Upper lobe of left lung (tissue), 4 donors: ENCODE results near the gene KRT82.

Experiments
- POLR2A ChIP-seq, 4 donors: fragments of 450-650 bp; IDR thresholded peaks; one replicate each; pipeline ENCODE4 v1.5.1; 2016 to 2017; ENCODE audit warnings: antibody characterized with exemption in 4 of 4, mild to moderate bottlenecking in 2 of 4
- TF ChIP-seq, protein P1 (sequence below), 6 experiments: fragments of 450-650 bp in 4 of 6; fragments of 200-600 bp in 2 of 6; sonication (generic) in 2 of 6; IDR thresholded peaks; one replicate each; pipeline ENCODE4 v1.5.1; 2016 to 2019; ENCODE audit warnings: antibody characterized with exemption in 6 of 6

DNA sequence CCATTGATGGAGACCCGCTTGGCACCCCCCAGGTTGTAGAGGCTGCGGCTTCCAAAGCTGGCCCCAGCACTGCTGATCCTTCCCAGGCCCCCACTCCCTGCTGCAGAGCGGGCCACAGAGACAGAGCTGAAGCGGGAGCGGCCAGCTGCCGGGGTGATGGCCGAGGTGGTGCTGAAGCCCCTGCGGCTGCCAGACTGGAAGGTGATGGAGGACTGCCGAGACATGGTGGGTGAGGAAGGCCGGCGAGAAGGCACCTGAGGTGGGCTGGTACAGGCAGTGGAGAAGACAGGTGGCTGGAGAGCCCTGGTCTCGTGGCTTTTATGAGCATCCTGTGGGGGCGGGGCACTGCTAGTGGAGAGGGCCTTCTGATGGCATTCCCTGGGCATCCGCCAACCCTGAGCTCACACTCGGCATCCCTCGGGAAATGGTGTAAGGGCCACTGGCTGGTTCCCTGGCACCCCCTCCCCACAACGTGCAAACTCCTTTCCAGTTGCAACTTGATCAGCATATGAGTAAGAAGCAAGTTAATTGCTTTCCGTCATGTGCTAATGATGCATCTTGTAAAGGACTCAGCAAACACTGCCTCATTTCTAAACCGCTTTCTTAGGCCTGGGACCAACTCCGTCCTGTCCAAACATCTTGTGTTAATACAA, 28.1 kb upstream of the KRT82 start, which contains the start of gene KRT75:
- TF ChIP-seq, protein P1, sequence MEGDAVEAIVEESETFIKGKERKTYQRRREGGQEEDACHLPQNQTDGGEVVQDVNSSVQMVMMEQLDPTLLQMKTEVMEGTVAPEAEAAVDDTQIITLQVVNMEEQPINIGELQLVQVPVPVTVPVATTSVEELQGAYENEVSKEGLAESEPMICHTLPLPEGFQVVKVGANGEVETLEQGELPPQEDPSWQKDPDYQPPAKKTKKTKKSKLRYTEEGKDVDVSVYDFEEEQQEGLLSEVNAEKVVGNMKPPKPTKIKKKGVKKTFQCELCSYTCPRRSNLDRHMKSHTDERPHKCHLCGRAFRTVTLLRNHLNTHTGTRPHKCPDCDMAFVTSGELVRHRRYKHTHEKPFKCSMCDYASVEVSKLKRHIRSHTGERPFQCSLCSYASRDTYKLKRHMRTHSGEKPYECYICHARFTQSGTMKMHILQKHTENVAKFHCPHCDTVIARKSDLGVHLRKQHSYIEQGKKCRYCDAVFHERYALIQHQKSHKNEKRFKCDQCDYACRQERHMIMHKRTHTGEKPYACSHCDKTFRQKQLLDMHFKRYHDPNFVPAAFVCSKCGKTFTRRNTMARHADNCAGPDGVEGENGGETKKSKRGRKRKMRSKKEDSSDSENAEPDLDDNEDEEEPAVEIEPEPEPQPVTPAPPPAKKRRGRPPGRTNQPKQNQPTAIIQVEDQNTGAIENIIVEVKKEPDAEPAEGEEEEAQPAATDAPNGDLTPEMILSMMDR (IDR thresholded peaks at IDR 0.05) = no peak
- no peak for TF ChIP-seq POLR2A (IDR thresholded peaks at IDR 0.05)
